Measurements from ENCODE around the gene SLC43A3. TPM values are rescaled to one million over a fixed set of nuclear protein-coding genes. Genes with fewer than 3 reads are reported as not detected.
"Not testable (repeated sequence)": the region's sequence is repeated elsewhere in the genome, so short reads cannot be mapped to it uniquely, and the experiment has no call there.

Gene SLC43A3
- total RNA-seq, 1 donor from 2014 or later, result 57.5 TPM

DNA sequence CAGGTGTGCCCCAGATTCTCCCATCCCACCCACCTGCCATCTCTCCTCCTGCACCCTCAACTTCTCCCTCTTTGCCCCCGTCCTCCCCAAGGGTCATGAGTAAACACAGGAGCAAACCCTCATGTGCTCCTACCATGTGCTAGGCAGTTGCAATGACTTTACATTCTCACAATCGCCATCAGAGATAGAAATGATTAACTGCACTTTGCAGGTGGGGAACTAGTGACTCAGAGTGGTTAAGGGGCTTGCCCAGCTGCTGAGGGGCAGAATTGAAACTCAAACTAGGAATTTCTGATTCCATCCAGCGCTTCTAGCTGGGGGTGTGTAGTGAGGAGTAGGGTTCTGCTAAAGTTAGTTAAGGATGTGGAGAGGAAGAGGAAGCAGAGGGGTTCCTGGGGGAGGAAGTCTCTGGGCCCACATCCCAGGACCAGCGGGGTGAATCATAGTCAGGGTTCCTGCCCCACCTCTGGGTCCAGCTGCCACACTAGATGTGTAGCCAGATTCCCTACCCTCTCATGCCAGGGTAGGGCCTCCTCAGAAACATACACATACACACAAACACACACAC is 20.5 kb downstream of the SLC43A3 start:
- peak; percentile 8 for DNase-seq (ENCODE audit: low spot score)

GRCh38 chr11:57405271-57405860 is 21.6 kb downstream of the SLC43A3 start:
- DNase-seq (ENCODE audit: low spot score), result no peak

DNA sequence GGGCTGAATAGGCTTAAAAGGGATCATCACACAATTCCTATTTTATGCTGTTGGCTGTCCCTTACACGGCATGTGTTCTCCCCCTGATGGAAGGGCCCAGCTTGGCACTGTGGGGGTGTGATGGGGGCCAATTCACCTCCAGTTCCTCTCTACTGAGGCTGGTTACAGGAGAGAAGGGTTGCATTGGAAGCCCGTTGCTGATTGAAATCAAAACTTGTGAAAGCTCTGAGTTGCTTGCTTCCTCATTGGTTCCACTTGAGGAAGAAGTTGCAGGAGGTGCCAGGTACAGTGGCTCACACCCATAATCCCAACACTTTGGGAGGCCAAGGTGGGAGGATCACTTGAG is 23.1 kb downstream of the SLC43A3 start:
- DNase-seq (ENCODE audit: low spot score), result no peak

GRCh38 chr11:57403003-57403801 is 23.7 kb downstream of the SLC43A3 start:
- DNase-seq (ENCODE audit: low spot score), result not testable (repeated sequence)

- DNase-seq (ENCODE audit: low spot score), result no peak
Measured at GRCh38 chr11:57402188-57403002, 24.5 kb downstream of the SLC43A3 start.

DNA sequence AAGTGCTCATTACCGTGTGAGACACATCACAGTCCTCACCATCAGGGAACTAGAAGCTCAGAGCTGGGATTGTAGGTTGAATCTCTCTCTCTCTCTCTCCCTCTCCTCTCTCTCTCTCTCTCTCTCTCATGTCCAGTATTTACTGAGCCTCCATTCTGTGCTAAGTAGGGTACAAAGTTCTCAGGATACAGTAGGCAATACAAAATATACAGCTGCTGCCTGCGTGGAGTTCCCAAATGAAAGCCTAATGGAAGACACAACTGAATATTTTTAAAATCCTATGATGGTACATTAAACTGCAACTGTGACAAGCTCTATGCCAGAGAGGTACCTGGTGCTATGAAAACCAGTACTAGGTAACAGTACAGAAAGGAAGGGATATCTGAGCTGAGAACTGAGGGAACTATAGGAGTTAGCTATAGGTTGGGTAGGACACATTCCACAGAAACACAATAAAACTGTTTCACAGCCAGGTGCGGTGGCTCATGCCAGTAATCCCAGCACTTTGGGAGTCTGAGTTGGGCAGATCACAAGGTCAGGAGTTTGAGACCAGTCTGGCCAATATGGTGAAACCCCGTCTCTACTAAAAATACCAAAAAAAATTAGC is 26.8 kb downstream of the SLC43A3 start:
- no peak for DNase-seq (ENCODE audit: low spot score)

DNA sequence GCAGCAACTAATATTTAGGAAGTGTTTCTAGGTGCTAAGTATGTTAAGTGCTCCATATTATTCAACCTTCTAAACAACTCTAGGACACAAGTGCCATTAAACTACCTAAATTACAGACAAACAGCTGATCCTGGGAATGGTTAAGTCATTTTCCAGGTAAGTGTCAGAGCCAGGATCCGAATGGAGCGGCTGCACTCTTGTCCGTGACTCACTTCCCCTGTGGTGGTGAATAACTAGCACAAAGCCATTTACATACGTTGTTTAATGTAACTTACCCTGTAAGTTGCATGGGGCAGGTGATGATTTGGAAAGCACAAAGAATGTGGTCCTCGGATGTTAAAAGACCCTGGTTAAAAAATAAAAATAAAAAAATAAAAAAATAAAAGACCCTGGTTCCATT is 27.7 kb downstream of the SLC43A3 start:
- DNase-seq (ENCODE audit: low spot score), result no peak

DNA sequence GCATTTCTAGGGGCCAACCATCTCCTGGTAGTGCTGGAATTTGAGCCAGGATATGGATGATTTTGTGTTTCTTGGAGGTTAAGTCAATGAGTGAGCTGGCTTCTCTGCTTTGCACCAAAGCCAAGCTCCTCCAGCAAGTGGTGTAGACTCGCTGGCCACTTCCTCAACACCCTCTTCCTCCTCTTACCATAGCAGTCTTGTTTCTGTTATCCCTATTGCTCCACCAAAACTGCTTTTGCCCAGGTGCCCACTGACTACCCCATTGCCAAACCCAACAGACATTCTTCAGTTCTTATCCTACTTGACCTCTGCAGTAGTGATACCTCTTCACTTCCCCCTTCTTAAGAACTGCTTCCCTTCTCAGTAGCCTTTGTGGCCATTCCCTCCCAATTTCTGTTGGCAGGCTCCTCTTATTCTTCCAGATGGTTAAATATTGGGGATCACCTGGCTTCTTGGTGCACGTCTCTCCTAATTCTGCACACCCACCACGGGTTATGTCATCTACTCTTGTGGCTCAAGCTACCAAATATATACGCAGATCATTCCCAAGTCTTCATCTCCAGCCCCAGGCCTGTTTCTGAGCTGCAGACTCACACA is 29.4 kb downstream of the SLC43A3 start:
- DNase-seq (ENCODE audit: low spot score), result no peak

DNA sequence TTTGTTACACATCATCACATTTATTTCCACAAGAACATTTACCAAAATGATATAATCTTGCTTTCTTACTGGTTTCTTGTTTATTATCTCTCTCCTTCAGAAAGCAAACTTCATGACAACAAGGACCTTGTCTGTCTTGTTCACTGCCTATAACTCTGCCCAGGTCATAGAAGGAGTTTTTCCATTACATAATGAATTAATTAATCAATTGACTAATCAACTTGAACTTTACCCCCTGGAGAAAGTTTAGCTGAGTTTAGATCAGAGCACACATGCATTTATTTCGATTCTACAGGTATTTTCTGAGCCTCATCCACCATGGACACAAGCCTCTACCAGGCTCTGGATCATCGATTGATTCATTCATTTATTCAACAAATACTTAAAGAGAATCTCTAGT is 30.2 kb downstream of the SLC43A3 start:
- DNase-seq (ENCODE audit: low spot score), result no peak

- DNase-seq (ENCODE audit: low spot score), result no peak
Measured at GRCh38 chr11:57395905-57396623, 30.9 kb downstream of the SLC43A3 start.

GRCh38 chr11:57394203-57394965 is 32.5 kb downstream of the SLC43A3 start:
- no peak for DNase-seq (ENCODE audit: low spot score)

DNA sequence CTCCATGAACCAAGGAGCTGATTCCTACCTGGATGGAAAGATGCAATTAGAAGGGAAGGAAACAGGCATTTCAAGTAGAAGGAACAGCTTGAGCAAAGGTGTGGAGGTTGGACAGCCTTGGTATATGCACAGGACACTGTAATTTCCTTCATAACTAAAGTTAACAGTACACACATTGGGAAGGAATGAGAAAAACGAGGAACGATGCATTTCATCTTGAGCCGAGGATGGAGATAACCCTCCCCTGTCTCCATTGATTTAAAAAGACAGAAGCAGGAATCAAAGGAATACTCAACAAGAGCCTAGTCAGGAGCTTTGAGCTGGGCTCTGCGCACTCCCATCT is 34.2 kb downstream of the SLC43A3 start:
- no peak for DNase-seq (ENCODE audit: low spot score)

DNA sequence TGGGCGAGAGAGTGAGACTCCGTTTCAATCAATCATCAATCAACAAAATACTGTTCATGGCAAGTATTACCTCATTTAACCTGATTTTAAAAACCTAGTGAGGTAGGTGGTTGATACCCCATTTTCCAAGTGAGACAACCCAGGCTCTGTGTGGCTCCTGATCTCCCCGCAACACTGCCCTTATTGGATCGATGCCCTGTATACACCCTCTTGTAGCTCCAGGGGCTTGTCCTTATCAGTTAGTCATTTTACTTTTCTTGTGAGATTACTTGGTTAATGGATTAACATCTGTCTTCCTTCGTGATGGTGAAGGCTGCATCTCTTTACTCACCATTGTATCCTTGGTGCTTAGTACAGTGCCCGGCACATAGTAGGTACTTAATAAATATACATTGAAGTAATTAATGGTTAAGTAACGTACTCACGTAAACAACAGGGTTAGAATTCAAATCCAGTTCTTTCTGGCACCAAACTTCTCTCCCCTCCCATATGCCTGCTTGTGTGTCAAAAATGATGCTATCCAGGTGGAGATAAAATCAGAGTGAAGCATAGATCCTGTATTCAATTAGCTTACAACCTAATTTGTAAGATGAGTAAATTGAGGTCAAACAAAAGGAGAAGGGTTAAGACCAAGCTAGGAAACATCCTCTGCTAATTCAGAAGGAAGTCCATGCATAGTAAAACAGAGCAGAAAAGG is 34.7 kb downstream of the SLC43A3 start:
- no peak for DNase-seq (ENCODE audit: low spot score)

- DNase-seq (ENCODE audit: low spot score), result no peak
Measured at GRCh38 chr11:57391539-57391938, 35.4 kb downstream of the SLC43A3 start.

- no peak for DNase-seq (ENCODE audit: low spot score)
Measured at GRCh38 chr11:57391111-57391510, 35.8 kb downstream of the SLC43A3 start.

GRCh38 chr11:57390535-57390934 is 36.4 kb downstream of the SLC43A3 start, which contains the start of gene PRG2:
PRG2 (minus strand) TSS chr11:57390650; CDS start chr11:57389944, 706 bp downstream.
- no peak for DNase-seq (ENCODE audit: low spot score)

DNA sequence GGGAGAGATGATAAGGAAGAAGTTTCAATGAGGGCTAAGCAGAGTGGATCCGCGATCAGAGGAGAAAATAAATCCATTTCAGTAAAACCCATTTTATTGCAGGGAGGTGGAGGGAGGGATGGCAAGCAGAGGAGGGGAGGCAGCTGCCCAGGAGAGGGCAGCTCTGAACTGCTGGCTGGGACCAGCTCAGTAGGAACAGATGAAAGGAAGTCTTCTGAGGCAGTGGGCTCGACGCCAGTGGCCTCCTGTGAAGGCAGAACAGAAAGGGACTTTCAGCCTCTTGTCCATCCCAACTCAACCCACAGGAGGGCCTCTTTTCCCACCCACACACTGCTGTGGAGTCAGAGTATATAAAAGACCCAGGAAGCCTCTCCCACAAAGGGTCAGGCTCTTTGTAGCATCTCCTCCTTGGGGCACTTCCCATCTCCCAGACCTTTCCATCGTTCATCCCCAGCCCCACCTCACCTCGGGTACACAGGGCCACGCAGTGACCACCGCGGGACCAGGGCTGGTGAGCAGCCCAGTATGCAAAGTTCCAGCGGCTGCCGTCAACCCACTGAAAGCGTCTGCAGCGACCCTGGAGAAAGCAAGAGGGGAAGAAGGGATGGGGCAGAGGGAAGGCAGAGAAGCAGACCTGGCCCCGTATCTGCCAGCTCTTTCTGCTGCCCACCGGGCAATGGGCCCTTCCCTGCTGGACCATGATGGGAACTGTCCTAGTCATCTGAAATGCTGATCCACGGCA is 39.5 kb downstream of the SLC43A3 start:
- DNase-seq (ENCODE audit: low spot score), result no peak

- no peak for DNase-seq (ENCODE audit: low spot score)
Measured at GRCh38 chr11:57386178-57386940, 40.6 kb downstream of the SLC43A3 start.
